Epithelial cell of proximal tubule (primary cell): Measurements from ENCODE around the gene MAD1L1. TPM values are rescaled to one million over a fixed set of nuclear protein-coding genes. Genes with fewer than 3 reads are reported as not detected.

Experiments used
- DNase-seq: peaks from one replicate; pipeline ENCODE4 v3.0.0-alpha.2; 2011; ENCODE audit warnings: low read depth
- H3K4me3 ChIP-seq: 2 replicates; pipeline ENCODE4 v1.5.1; 2011; ENCODE audit warnings: low read depth, mild to moderate bottlenecking, low read length
- CTCF ChIP-seq: conservative IDR thresholded peaks from 2 replicates; pipeline ENCODE4 v1.5.1; 2012; ENCODE audit warnings: low read depth, mild to moderate bottlenecking, low read length
- total RNA-seq: library from RNA; depleted of rRNA; stranded (reverse); fragments of >200 nt; gene quantifications from 2 replicates; pipeline ENCODE4 v1.2.3, GENCODE V29; 2015

Gene MAD1L1
- total RNA-seq, 1 donor from 2014 or later, result 83.4 TPM

DNA sequence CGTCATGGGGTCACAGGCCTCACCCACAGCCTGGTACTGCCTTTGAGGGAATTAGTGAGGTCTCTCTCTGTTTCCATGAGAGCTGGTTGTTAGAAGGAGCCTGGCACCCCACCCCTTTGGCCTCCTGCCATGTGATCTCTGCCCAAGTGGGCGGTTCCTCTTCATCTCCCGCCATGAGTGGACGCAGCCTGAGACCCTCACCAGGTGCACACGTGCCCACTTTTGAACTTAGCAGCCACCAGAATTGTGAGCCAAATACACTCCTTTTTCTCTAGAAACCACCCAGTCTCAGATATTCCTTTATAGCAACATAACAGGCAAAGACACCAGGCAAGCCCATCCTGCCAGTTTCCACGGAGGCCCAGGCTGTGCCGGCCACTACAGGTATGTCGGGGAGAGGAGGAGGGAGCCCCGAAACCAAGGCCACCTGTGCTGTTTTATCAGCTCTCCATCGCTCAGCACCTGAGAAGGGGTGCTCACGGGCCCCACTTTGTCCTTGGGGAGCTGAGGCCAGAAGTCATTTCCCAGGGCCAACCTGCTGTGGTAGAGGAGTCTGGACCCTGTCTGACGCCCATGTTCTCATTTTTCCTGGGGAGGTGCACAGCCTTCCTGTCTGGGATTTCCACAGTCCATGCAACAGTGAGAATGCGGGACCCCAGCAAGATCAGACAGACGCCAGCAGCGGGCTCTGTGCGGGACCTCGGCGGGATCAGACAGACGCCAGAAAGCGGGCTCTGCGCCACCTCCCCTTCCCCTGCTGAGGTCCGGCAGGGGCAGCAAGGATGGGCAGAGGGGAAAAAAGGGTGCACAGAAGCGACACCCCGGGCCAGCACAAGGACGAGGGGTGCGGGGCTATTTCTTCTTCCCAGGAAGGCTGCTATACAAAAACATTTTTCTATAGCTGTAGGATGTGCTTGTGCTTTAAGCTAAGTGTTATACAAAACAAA is 342.2 kb downstream of the MAD1L1 start:
- TF ChIP-seq CTCF, result no peak
- DNase-seq, result no peak
- no peak overlapping the region for H3K4me3 ChIP-seq

DNA sequence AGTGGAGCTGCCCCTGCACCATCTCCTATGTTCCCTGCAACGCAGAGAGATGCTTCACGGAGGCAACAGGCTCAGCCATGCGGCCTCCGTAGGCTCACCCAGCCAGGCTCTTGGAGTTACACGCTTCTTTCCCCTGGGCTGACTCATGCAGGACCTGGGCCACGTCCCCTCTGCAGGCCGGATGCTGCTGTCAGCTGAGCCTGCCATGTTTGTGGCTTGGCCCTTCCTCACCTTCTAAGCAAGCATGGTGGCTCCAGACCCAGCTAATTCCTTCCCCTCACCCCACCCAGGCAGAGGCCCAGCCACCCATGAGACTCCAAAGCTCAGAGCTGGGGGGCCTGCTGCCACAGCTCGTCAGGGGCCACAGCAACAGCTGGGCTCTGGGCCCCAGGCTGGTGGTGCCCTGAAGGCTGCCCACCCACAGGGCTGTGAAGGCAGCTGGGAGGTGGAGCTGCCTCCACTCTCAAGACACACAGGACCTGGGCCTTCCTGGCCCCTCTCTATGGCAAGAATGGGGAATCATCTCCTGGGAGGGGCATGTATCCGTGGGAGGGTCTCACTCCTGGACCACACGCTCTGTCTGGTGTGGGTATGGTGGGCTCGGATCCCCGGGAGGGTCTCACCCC is 343.1 kb downstream of the MAD1L1 start:
- no peak overlapping the region for H3K4me3 ChIP-seq
- TF ChIP-seq CTCF, result no peak
- DNase-seq, result no peak

DNA sequence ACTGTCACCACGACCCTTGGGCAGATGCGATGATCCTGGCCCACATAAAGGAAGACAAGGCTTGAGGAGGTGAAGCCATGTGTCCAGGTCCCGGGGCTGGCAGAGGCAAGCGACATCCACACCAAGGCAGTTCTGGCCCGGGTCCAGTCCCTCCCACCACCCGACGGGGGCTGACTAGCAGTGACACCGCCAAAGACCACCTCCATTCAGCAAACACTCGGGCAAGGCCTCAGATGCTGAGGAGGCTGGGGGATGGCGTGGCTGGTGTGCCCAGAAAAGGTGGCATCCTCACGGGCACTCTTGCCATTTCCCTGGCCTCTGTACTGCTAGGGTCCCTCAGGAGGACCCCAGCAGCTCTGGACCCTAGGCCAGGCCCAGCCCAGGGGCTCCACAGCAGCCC is 343.7 kb downstream of the MAD1L1 start:
- TF ChIP-seq CTCF, result no peak
- no peak overlapping the region for H3K4me3 ChIP-seq
- DNase-seq, result no peak

DNA sequence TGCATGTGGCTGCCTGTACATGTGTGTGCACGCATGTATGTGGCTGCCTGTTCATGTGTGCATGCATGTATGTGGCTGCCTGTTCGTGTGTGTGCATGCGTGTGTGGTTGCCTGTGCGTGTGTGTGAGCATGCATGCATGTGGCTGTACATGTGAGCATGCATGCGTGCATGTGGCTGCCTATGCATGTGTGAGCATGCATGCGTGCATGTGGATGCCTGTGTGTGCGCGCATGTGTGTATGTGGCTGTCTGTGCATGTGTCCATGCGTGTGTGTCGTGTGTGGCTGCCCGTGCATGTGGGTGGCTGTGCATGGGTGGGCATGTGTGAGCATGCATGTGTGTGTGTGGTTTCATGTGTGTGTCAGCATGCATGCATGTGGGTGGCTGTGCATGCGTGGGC is 344.3 kb downstream of the MAD1L1 start:
- no peak for TF ChIP-seq CTCF
- DNase-seq, result no peak
- H3K4me3 ChIP-seq, result no peak overlapping the region

DNA sequence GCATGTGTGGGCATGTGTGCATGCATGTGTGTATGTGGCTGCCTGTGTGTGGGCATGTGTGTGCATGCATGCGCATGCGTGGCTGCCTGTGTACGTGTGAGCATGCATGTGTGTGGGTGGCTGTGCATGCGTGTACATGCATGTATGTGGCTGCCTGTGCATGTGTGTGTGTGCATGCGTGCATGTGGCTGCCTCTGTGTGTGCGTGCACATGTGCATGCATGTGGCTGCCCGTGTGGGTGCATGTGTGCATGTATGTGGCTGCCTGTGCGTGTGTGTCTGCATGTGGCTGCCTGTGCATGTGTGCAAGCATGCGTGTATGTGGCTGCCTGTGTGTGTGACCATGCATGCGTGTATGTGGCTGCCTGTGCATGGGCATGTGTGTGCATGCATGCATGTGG is 345.5 kb downstream of the MAD1L1 start:
- no peak for DNase-seq
- no peak overlapping the region for H3K4me3 ChIP-seq
- no peak for TF ChIP-seq CTCF

DNA sequence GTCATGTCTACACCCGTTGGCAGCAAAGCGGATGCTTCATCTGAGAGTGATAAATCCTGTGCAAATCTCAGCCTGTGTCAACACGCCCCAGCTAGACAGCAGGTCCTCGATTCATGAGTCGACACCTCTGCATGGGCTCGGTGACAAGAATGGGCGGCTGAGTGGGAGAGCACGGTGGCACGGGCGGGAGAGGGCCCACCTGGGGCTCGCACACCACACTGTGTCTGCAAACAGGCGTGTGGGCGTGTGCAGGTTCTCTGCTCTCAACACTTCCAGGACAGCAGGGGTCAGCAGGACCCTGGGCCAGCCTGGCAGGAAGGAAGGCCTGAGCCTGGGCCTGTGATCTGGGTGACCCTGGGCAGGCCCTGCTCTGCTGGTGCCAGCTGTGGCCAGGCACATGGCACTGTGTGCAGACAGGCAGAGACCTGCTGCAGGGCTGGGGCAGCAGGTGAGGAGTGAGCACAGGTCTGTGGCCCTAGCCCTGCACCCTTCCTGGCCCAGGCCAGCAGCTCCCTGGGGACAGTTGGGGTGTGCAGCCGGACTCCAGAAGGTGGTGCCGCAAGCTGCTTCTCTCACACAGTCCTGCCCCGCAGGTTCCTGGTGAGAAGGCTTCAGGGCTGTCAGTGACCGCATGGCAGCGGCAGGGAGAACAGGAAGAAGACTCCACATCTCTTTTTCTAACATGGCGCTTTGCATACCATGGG is 346.2 kb downstream of the MAD1L1 start:
- no peak for TF ChIP-seq CTCF
- H3K4me3 ChIP-seq, result no peak overlapping the region
- no peak for DNase-seq
